Gastrocnemius medialis (tissue), 4 donors: Measurements from ENCODE around the gene KCTD3. TPM values are rescaled to one million over a fixed set of nuclear protein-coding genes. Genes with fewer than 3 reads are reported as not detected.

Experiments used
- ATAC-seq, 2 donors: fragments of 150-250 bp; one replicate each; pipeline ENCODE4 v1.9.1; 2016
- DNase-seq, 2 donors: peaks; one replicate each; pipeline ENCODE4 v3.0.0-alpha.2; 2019
- H3K27ac ChIP-seq, 4 donors: fragments of 200-600 bp; sonication (generic); 1 replicate in 1 of 4; 2 replicates in 3 of 4; pipeline ENCODE4 v1.5.1; 2016 to 2018; ENCODE audit warnings: mild to moderate bottlenecking in 2 of 4, moderate library complexity in 1 of 4
- H3K27me3 ChIP-seq, 3 donors: fragments of 200-600 bp; sonication (generic) in 2 of 3; 1 replicate in 1 of 3; 2 replicates in 2 of 3; pipeline versions ENCODE4 v1.5.1 to v1.6.0; 2016 to 2019; ENCODE audit warnings: mild to moderate bottlenecking in 1 of 3, moderate library complexity in 1 of 3
- H3K36me3 ChIP-seq, 2 donors: fragments of 200-600 bp; sonication (generic) in 1 of 2; one replicate each; pipeline ENCODE4 v1.5.1; 2017 to 2018
- H3K4me1 ChIP-seq, 2 donors: fragments of 200-600 bp; sonication (generic) in 1 of 2; one replicate each; pipeline ENCODE4 v1.5.1; 2016 to 2017; ENCODE audit warnings: mild to moderate bottlenecking in 2 of 2
- H3K4me3 ChIP-seq, 4 donors: fragments of 200-600 bp; sonication (generic) in 3 of 4; 1 replicate in 1 of 4; 2 replicates in 3 of 4; pipeline ENCODE4 v1.5.1; 2016 to 2019; ENCODE audit warnings: mild to moderate bottlenecking in 2 of 4
- H3K9me3 ChIP-seq, 3 donors: fragments of 200-600 bp; sonication (generic) in 2 of 3; 1 replicate in 1 of 3; 2 replicates in 2 of 3; pipeline ENCODE4 v1.5.1; 2016 to 2019
- POLR2A ChIP-seq, 2 donors: fragments of 450-650 bp; IDR thresholded peaks; one replicate each; pipeline ENCODE4 v1.6.1; 2017; ENCODE audit warnings: antibody characterized with exemption in 2 of 2, mild to moderate bottlenecking in 2 of 2, moderate library complexity in 2 of 2
- in situ Hi-C, 4 donors: fragments of 200-750 bp; cut with MboI; loops; one replicate each; pipeline versions ENCODE4 v1.15.0 to v1.8.0; 2017; ENCODE audit warnings: low sequenced_read_pairs in 4 of 4
- intact Hi-C: fragments of 100-400 bp; cut with DNase I; formaldehyde crosslinking; loops from one replicate; pipeline ENCODE4 v1.15.1; 2023; ENCODE audit warnings: low total_unique reads
- total RNA-seq, 4 donors: library from RNA; depleted of rRNA; stranded (reverse); fragments of >200 nt; gene quantifications; one replicate each; pipeline versions ENCODE4 v1.1.0 to v1.2.3, GENCODE V29; 2016
- TF ChIP-seq, protein P1 (sequence below), 5 experiments: fragments of 450-650 bp in 3 of 5; fragments of 200-600 bp in 2 of 5; sonication (generic) in 2 of 5; IDR thresholded peaks in 4 of 5; conservative IDR thresholded peaks in 1 of 5; 1 replicate in 4 of 5; 2 replicates in 1 of 5; pipeline ENCODE4 v1.5.1; 2016 to 2019; ENCODE audit warnings: antibody characterized with exemption in 5 of 5, mild to moderate bottlenecking in 3 of 5, moderate library complexity in 3 of 5

The KCTD3 gene
- total RNA-seq, 4 donors from 2014 or later: 16.6 to 26.7 (median 20.7) TPM

DNA sequence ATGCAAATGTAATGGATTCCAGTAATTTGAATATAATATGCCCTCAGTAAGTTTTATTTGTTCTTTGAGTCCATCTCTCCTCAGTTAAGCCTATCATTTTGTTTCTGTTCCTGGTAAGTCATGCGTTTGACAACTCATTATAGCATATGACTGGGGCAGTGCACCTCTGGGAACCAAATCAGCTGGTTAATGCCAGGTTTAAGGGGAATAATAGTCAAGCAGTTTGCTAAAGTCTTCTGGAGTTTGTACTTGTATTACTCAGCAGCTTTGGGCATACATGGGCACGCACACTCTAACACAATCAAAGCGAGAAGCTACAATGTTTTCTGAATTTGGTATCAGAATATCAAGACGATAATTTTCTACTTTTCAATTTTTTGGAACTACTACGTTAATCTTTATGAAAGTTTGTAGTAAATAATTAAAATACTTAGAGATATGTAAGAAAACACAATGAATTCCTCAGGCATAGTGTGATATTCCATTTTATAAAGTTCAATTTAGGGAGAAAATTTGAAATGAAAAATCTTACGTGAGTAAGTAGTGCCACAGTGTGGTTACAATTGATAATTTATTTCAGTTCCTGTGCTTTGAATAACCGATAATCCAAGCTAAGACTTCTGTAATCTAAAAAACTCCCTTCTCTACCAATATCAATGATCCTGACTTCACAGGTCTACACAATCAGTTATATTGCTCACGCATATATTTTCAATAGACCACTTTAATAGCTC lies 43.8 kb upstream of the KCTD3 start:
- no peak for DNase-seq
- TF ChIP-seq, protein P1, sequence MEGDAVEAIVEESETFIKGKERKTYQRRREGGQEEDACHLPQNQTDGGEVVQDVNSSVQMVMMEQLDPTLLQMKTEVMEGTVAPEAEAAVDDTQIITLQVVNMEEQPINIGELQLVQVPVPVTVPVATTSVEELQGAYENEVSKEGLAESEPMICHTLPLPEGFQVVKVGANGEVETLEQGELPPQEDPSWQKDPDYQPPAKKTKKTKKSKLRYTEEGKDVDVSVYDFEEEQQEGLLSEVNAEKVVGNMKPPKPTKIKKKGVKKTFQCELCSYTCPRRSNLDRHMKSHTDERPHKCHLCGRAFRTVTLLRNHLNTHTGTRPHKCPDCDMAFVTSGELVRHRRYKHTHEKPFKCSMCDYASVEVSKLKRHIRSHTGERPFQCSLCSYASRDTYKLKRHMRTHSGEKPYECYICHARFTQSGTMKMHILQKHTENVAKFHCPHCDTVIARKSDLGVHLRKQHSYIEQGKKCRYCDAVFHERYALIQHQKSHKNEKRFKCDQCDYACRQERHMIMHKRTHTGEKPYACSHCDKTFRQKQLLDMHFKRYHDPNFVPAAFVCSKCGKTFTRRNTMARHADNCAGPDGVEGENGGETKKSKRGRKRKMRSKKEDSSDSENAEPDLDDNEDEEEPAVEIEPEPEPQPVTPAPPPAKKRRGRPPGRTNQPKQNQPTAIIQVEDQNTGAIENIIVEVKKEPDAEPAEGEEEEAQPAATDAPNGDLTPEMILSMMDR (IDR thresholded peaks at IDR 0.05 in 4 of 5, conservative IDR thresholded peaks at IDR 0.05 in 1 of 5): peak in 1 of 5 experiments; percentile 9
- TF ChIP-seq POLR2A (IDR thresholded peaks at IDR 0.05): no peak
- no peak overlapping the region for H3K27ac ChIP-seq
- ATAC-seq: no peak
- no peaks in the 10 kb centered on the region for H3K9me3 ChIP-seq
- H3K27me3 ChIP-seq: no peaks in the 10 kb centered on the region
- no peaks in the 10 kb centered on the region for H3K36me3 ChIP-seq
- no peak overlapping the region for H3K4me3 ChIP-seq
- intact Hi-C loops: loop anchor here (5.0 kb wide), 1 partner anchor 861 kb away; no protein-coding TSS in a partner anchor
- H3K4me1 ChIP-seq: no peaks in the 10 kb centered on the region
- in situ Hi-C loops: loop anchor here (10.0 to 25.0 kb wide), 4 partner anchors 858 to 888 kb away; no protein-coding TSS in a partner anchor

DNA sequence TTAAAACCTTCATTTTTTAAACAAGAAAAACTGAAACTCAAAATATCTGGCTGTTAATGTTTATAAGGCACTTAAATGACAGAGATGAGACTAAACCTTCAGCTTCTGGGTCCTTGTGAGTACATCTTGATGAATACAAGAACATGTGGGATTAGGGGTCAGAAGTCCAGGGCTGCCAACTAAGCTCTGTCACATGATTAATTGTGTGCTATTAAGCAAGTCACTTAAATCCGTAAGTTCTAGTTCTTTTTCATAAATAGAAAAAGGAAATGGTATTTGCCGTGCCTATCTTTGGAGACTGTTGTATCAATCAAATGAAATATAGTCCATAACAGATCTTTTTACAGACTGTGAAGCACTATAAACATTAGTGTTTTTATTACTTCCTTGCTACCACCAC lies 43.2 kb upstream of the KCTD3 start:
- no peaks in the 10 kb centered on the region for H3K27me3 ChIP-seq
- no peaks in the 10 kb centered on the region for H3K9me3 ChIP-seq
- no peaks in the 10 kb centered on the region for H3K4me1 ChIP-seq
- ATAC-seq: no peak
- DNase-seq: no peak
- no peak overlapping the region for H3K27ac ChIP-seq
- no peak overlapping the region for H3K4me3 ChIP-seq
- no peaks in the 10 kb centered on the region for H3K36me3 ChIP-seq
- TF ChIP-seq, protein P1 (IDR thresholded peaks at IDR 0.05 in 4 of 5, conservative IDR thresholded peaks at IDR 0.05 in 1 of 5): no peak
- TF ChIP-seq POLR2A (IDR thresholded peaks at IDR 0.05): no peak
- intact Hi-C loops: loop anchor here (5.0 kb wide), 1 partner anchor 862 kb away; no protein-coding TSS in a partner anchor
- in situ Hi-C loops: loop anchor here (10.0 to 25.0 kb wide), 4 partner anchors 859 to 889 kb away; no protein-coding TSS in a partner anchor

DNA sequence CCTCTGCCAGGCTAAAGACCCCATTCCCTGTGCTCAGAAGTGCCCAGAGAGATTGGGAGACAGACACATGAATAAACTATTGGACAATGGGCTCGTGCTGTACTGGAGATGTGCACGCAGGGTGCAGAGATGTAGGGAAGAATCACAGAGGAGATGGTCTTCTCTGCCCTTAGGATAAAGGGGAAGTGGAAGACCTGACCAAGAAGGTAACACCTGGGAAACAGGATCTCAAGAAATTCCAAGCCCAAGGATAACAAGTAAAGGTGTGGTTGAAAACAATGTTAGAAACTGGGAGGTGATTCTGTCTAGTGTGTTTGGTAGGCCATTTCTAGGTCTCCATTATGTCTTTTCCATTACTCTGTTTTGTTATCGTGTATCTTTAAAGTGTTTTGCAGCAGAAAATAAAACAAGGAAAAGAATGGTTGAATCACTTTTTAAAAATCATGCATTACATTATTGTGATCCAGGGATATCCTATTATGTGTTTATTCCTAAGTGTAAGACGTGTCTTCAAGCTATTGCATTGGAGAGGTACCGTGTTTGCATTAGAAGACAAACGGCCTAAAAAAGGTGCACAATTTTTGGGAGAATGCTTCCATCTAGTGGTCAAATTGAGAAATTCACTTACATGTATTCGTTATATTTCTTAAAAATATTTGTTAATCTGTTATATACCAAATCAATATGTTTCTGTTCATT lies 40.8 kb upstream of the KCTD3 start:
- no peak overlapping the region for H3K4me3 ChIP-seq
- H3K9me3 ChIP-seq: no peaks in the 10 kb centered on the region
- no peak for ATAC-seq
- DNase-seq: no peak
- H3K27ac ChIP-seq: no peak overlapping the region
- no peaks in the 10 kb centered on the region for H3K27me3 ChIP-seq
- intact Hi-C loops (loop anchor here (5.0 kb wide), 1 partner anchor 899 kb away; no protein-coding TSS in a partner anchor), in situ Hi-C loops (loop anchor here in 3 of 4 donors (10.0 kb wide), 3 partner anchors 861 to 891 kb away; no protein-coding TSS in a partner anchor)
- no peaks in the 10 kb centered on the region for H3K36me3 ChIP-seq
- H3K4me1 ChIP-seq: no peaks in the 10 kb centered on the region
- TF ChIP-seq POLR2A (IDR thresholded peaks at IDR 0.05): no peak
- TF ChIP-seq, protein P1 (IDR thresholded peaks at IDR 0.05 in 4 of 5, conservative IDR thresholded peaks at IDR 0.05 in 1 of 5): peak; percentile 53 to 70 (median 57)

DNA sequence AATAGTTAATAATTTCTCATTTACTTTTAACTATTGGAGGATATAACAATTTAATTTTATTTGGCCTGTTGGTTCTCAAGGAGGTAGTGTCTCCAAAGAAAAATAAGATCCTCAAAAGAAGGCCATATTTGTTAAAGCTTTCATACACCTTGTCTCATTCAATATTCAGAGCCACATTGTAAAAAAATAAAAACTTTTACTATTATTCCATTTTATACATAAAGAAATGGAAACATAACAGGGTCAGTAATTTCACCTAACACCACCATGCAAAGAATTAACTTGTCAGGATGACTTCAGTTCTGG lies 40.3 kb upstream of the KCTD3 start:
- TF ChIP-seq, protein P1 (IDR thresholded peaks at IDR 0.05 in 4 of 5, conservative IDR thresholded peaks at IDR 0.05 in 1 of 5): no peak
- no peak for TF ChIP-seq POLR2A (IDR thresholded peaks at IDR 0.05)
- no peaks in the 10 kb centered on the region for H3K4me1 ChIP-seq
- ATAC-seq: no peak
- H3K9me3 ChIP-seq: no peaks in the 10 kb centered on the region
- no peaks in the 10 kb centered on the region for H3K27me3 ChIP-seq
- no peaks in the 10 kb centered on the region for H3K36me3 ChIP-seq
- intact Hi-C loops (loop anchor here (5.0 kb wide), 1 partner anchor 899 kb away; no protein-coding TSS in a partner anchor), in situ Hi-C loops (loop anchor here in 3 of 4 donors (10.0 kb wide), 3 partner anchors 862 to 892 kb away; no protein-coding TSS in a partner anchor)
- no peak overlapping the region for H3K4me3 ChIP-seq
- no peak for DNase-seq
- H3K27ac ChIP-seq: no peak overlapping the region
